HTR-8/SVneo (cell line): ENCODE results near the gene CD99.
A peak's percentile ranks its signal among the peaks of the same experiment; 100 is the strongest.

ENCODE experiments used
- DNase-seq: peaks from one replicate; pipeline ENCODE4 v3.0.0; 2011; ENCODE audit warnings: low spot score, mixed read lengths; ENCODE audit not compliant: insufficient read length
- FAIRE-seq: peaks from 2 replicates; lab custom pipeline; 2011; peaks lifted over from hg19 to GRCh38; lab: Jason Lieb, UNC

CD99 gene

DNA sequence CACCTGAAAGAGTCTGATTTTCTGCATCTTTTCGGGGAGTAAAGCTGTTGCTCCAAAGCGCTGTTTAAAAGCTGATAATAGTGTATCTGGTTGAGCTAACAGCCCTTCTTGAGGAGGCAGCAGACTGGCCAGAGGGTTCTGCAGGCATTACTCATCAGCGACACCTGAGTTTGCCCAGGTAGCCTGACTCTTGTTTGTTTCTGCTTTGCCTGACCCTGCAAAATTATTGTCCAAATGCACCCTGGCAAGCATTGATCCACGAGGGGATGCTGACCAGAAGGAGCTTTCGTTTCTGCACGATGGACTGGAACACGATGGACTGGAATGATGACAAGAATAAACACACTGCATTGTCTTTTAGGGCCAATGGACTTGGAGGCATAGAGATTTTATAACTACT lies 6.2 kb downstream of the CD99 start:
- no peak for FAIRE-seq
- no peak for DNase-seq

DNA sequence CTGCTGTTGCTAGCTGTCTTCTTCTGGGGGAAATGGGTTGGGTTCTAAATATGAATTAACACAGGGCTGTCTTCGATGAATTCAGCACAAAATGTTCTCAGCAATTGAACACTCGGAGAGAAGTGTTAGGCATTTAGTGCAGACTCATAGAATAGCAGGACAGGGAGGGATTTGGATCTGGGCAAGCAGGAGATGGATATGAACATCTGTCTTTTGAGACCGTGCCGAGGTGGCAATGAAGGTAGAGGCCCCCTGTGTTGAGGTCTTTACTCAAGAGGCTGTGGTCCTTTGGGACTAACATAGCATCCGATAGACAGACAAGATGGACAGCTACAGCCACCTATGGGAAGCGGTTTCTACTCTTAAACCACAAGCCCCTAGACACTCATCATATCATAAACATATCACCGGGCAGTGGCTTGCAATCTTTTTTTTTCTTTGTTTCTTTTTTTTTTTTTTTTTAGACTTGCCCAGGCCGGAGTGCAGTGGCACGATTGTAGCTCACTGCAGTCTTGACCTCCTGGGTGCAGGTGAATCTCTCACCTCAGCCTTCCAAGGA lies 6.7 kb downstream of the CD99 start:
- DNase-seq (no peak), FAIRE-seq (no peak)

DNA sequence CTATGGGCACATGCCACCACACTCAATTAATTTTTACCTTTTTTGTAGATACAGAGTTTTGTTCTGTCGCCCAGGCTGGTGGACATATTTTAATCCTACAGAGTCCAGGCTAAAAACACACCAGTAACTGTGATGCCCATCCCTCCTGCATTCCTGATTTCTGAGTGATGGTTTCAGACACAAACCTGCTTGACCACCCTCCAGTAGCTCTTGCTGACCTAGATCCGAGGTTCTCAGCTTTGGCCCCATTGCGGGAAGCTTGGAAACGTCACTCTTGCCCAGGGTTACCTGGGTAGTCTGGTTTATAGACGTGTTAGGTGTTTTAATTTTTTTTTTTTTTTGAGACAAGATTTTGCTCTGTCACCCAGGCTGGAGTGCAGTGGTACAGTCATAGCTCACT lies 7.5 kb downstream of the CD99 start:
- FAIRE-seq = no peak

DNA sequence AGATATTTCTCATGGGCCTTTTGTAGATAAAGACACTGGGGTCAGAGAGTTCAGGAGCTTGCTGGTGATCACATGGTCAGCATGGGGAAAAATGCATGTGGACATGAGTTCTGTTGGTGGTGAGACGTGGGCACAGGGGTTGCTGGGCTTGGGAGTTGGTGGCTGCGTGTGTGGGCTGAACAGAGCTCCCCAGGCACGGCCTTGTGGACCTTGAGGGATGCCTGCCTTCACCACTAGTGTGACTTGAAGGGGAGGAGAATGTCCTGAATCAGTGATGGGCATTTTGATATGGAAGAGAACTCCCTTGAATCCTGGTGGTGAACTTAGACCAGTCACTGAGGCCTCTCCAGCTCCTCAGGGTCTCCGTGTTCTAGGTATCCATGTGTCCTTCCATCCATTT lies 8.9 kb downstream of the CD99 start:
- no peak for DNase-seq
- no peak for FAIRE-seq

More for the DNA sequence above, 7.5 kb downstream of the CD99 start:
- DNase-seq = no peak

DNA sequence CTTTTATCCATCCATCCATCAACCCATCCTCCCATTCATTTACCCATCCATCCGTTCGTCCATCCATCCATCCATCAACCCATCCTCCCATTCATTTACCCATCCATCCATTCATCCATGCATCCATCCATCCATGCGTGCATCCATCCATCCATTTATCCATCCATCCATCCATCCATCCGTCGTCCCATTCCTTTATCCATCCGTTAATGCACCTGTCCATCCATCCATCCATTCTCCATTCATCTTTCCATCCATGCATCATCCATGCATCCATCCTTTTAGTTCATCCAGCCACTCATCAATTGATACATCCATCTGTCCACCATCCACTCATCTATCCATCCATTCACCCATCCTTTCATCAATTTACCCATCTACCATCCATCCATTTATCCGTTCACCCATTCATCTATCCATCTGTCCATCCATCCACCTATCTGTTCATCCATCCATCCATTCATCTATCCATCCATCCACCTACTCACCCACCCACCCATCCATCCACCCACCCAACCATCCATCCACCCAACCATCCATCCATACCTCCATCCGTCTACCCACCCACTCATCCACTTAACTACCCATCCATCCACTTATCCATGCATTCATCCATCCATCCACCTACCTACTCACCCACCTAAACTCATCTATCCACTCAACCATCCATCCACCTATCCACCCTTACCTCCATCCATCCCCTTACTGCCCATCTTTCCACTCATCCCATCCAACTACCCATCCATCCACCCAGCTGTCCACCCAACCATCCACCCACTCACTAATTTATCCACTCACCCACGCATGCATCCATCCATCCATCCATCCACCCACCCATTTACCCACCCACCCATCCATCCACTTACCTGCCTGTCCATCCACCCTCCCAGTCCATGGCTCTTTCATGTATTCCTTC lies 9.6 kb downstream of the CD99 start:
- DNase-seq = no peak
- peak; percentile 66 for FAIRE-seq

DNA sequence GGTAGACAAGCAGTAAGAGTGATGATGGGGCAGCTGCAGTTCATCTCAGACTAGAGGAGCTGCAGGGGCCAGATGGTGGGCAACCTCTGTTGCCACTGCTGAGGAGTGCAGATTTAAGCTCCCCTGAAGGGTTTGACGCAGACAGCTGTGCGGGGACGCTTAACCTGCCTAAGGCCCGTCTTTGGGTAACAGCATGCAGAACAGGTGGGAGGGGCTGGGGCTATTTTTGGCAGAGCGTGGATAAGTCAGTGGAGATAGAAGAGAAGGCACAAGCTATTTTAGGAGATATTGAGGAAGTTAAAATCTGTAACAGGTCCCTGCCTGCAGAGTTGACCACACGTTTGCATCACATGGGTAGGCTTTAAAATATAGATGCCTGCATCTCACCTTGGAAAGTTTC lies 10.5 kb downstream of the CD99 start:
- DNase-seq = no peak
- FAIRE-seq = no peak

DNA sequence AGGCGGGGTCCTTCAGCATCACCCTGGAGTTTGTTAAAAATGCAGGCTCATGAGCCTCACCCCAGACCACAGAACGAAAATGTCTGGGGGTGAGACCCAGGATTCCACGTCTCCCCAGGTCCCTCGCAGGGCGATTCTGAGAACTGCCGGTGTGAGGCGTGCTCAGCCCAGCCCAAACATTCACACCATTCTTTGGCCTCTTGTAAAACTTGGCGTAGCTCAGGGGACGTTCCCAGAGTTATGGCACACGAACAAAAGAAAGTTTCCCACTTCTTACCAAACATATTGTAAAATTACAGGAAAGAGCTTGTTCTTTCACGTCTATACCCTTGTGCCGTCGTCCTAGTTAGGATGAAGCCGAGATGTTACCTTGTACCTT lies 12.9 kb downstream of the CD99 start:
- DNase-seq (no peak), FAIRE-seq (no peak)

DNA sequence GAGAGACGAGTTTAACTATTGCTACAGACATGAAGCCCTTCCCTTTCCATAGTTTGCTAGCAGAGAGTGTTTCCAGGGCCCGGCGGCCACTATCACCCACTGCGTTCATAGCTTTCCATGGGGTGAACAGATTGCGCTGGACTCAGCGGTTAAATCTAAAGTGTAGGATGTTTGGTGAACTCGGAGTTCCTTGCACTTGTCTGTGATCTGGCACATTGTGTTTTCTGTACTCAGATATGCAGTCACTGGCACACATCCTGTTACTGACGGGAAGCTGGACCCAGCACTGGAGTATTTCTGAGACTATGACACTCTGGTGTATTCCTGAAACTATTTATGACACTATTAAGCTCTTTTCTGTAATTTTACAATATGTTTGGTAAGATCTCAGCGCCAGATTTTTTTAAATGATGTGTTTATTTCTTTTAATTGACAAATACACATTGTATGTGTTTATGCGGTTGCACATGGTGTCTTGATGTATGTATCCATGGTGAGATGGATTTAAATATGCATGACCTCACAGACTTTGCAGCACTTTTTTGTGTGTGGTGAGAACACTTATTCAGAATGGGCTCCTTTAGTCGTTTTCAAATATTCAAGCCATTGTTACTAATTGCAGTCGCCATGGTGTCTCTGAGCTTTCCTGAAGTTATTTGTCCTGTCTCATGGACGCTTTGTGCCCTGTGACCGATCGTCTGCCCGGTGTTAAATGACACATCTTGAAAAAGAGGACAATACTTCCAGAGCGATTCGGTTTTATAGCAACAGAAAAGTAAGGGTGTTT lies 14.1 kb downstream of the CD99 start:
- DNase-seq (no peak), FAIRE-seq (no peak)

DNA sequence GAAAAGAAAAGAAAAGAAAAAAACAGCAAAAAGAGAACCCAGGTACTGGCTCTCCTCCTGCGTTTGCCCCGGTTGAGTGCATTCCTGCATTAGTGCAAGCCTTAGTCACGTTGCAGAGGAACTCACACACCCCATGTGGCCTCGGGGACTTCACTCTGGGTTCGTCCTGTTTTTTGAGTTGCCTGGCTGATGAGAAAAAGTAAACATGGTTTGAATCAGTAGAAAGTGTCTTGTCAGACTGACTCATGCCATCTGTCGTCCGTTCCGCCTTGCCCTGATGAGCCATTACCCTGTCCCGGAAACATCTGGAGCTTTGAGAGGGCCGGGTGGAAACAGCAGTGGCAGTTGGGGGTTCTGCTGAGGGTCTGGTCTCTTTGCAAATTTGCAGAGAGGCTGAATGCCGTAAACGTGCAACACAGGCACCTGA lies 16.3 kb downstream of the CD99 start:
- DNase-seq (peak; percentile 72), FAIRE-seq (peak; percentile 59)

DNA sequence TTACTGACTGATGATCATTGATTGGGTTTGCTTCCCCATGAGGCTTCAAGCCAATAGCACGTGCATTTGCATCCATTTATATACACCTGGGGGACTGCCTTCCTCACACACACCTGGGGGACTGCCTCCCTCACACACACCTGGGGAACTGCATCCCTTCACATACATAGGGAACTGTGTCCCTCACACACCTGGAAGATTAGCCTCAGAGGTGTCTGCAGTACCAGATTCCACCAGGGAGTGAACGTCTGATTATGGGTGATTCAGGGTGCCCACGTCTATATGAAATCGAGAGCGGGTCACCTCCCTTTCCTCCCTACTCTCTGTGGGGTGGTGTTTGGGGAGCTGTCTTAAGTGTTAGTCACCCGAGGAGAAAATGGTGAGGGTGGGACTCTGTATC lies 16.9 kb downstream of the CD99 start:
- no peak for FAIRE-seq
- no peak for DNase-seq

DNA sequence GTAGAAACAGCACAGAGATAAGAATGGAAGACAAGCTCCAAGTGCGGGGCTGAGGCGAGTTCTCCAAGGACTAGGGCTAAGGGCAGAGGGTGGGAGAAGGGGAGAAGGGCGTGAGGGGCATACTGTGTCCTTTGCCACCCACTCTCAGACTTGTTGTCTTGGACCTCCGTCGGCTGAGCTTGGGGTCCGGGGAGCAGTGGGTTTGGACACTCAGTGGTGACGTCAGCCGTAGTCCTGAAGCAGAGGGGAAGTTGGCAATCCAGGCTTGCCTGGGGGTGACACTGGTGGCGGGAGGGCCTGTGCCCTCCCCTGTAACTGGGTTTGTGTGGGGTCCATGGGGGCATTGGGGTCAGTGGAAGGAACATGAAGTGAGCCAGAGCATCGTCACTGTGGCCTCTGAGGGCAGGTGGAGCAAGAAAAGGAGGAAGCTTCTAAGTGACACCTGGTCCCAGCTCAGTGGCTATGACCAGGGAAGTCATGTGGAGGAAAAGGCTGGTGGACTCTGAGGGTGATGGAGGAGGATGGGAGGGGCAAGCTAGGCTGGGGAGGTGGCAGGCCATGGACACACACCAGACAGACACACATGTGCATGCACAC lies 17.6 kb downstream of the CD99 start:
- DNase-seq (no peak), FAIRE-seq (no peak)

DNA sequence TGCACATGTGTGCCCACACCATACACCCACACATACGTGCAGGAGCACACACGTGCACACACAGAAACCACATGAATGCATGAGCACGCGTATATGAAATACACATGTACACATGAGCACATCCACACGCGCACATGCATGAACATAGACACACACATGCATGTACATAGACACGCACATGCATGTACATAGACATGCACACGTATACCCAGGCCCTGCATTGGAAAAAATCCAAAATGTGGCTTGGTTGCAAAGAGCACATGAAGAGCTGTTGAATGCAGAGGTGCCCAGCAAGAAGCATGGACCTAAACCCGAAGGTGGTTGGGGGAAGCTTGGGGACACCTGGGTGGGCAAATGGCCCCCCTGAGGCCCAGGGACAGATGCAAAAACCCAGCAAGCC lies 18.5 kb downstream of the CD99 start:
- DNase-seq (no peak), FAIRE-seq (no peak)

DNA sequence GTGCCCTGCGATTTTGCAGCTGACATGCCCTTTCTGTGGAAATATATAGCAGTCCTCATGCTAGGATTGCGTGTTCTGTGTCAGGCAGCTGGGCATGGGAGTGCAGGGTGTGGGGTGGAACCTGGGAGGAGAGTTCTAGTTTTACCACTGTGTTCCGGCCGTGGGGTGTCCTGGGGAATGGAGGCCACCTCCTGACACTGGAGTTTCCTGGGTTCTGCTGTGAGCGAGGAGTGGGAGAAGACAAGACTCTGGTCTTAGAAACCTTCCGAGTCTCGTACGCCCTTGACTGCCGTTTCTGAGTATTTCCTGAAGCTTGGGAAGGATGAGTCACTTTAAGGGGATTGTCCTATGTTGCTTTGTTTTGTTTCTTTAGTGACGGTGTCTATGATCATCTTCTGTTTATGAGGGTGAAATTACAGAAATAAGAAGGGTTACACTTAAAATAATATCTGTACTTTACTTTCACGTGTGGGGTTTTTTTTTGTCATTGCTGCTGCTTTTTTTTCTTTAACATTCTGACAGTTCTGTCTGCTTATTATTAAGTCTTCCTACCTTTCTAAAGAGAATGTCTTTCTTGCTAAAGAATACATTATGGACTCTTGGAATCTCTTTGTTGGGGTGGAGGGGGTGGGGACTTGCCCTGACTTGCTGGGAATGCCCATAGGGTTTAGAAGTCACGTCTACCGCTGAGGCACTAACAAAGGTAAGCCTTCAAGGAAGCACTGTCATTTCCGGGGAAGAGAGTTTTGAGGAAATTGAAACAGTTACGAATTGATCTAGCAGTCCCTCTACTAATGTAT lies 19.1 kb downstream of the CD99 start:
- FAIRE-seq (no peak), DNase-seq (peak; percentile 63)

DNA sequence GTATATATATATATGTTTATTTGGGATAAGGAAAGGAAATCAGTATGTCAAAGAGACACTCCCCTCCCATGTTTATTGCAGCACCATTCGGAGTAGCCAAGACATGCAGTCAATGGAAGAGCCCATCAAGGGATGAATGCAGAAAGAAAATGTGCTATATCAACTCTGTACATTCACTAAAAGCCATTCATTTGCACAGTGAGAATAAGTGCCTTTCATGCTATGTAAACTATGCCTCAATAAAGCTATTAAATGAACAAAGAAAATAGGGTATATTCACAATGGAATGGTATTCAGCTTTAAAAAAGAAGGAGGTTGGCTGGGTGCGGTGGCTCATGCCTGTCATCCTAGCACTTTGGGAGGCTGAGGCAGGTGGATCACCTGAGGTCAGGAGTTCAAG lies 20.3 kb downstream of the CD99 start:
- no peak for DNase-seq

DNA sequence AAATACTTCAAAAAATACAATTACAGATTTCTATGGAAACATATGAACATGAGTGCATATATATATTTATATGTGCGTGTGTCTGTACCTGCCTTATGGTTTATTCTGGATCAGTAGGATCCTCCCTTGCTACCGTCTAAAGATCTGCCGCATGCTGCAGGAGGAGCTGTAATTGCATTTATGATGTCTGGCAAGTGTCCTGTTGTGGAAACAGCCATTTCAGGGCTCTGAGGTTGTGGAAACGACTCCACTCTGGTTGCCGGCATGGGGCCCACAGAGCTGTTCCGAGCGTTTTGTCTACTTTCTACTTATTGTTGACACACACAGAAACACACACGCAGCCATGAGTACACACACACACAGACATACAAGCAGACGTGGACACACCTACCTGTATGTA lies 21.3 kb downstream of the CD99 start:
- FAIRE-seq (no peak), DNase-seq (no peak)

More for the DNA sequence above, 20.3 kb downstream of the CD99 start:
- FAIRE-seq = no peak

DNA sequence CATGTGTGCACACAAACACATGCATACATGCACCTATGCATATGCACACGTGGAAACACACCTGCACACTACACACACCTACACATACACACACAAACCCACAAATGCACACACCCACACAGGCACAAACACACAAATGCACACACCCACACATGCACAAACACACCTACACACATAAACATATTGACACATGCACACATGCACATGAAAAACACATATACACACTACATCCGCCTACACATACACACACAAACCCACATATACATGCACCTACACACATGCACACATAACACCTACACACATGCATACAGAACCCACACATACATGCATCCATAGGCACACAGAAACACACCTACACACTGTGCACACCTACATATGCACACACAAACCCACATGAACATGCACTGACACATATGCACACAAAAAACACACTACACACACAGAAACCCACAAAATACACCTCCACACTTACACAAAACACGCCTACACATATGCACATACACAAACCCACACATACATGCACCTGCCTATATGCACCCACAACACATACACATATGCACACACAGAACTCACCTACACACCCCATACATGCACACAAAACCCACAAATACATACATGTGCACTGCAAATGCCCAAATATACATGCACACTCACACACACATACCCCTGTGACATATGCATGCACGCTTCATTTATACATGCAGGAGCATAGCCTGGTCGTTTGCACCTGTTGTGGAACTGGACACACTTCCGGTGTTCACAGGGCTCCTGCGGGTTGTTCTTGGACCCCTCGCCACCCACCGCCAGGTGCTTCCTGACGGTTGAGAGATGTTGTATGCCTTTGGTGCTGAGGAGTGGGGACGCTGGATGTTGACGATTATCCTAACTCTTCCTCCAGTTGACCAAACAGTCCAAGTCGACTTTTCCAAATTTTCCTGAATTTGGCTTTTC lies 22.1 kb downstream of the CD99 start:
- DNase-seq (no peak), FAIRE-seq (peak; percentile 91)

DNA sequence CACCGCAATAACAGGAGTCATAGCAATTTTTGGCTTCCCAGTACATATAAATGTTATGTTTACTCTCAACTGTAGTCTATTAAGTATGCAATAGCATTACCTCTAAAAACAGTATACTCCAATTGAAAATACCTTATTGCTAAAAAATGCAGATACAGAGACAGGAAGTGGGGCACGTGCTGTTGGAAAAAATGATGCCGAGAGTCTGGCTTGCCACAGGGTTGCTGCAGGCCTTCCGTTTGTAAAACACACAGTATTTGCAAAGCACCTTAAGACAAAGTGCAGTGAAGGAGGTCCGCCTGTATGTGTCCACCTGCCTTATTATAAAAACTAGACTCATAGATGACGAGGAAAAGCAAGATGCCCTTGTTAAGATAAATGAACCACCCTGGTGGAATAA lies 23.5 kb downstream of the CD99 start:
- DNase-seq = no peak
- no peak for FAIRE-seq

DNA sequence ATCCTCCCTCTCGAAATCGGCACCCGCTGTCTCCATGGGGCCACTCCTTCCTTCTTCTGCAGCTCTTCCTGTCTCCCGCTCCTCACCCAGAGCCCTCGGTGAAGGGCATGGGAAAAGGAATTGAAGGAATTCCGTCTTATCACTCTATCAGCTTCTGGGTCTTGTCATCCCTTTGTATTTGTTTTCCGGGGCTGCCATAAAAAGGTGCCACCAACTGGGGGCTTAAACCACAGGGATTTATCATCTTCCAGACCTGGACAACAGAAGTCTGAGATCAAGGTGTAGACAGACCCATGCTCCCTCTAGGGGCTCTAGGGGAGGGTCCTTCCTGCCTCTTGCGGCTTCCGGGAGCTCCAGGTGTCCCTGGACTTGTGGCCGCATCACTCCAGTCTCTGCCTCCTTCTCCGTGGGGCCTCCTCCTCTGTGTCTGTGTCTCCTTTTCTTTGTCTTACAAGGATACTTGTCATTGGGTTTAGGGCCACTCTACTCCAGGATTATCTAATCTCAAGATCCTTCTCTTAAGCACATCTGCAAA lies 24.0 kb downstream of the CD99 start:
- no peak for DNase-seq
- FAIRE-seq = no peak

DNA sequence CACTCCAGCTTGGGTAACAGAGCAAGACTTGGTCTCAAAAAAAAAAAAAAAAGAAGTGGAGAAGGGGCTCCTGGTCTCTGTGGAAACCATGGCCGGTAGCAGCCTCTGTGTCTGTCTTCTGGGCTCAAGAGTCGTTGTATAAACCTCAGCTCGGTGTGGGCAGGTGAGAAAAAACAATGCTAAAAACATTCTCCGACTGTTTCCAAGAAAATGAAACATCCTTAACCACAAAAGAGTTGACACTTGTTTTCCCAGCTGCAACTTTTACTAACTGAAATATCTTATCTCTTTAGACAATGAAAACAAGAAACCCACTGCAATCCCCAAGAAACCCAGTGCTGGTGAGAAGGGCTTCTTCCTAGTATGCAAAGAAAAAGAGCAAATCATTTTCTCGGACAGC lies 26.2 kb downstream of the CD99 start:
- FAIRE-seq (no peak), DNase-seq (no peak)
